ENCODE measurements around the gene RLF. TPM values are rescaled to one million over a fixed set of nuclear protein-coding genes. Genes with fewer than 3 reads are reported as not detected.

Gene RLF
- total RNA-seq, 3 donors from 2014 or later (not counting 1 experiment from before 2014, with no cell fraction given) = 25.6 to 29.7 (median 26.7) TPM

DNA sequence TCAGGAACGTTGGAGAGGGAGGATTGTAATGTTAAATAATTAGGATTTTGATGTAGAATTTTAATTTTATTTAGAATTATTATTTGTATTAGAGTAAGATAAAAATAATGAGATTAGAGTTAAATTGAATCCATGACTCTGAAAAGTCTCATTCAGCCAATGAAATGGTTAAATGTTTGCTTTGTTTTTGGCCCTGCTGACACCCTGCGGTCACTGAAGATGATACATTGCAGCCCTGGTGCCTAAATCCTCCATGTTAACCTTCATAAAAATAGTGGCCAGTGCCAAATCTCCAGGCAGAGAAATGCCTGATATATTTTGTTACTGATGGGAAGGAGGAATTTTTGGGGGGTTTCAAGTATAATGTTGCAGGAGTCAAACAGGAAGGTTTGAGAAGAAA lies 27.3 kb upstream of the RLF start:
- Mint-ChIP-seq H3K4me1 (no peaks in the 10 kb centered on the region), H3K36me3 (no peaks in the 10 kb centered on the region), H3K9me3 (no peaks in the 10 kb centered on the region), H3K27ac (no peak overlapping the region), H3K4me3 (no peak overlapping the region), H3K27me3 (ENCODE audit: low read depth in 2 of 2) (peaks cover 6 to 15% of the 10 kb centered on the region in 2 donors)
- 86% methylated on average over 2 of the region's 2 CpGs for WGBS (ENCODE audit: insufficient coverage)
- intact Hi-C loops (cut with micrococcal nuclease) = no loop called here
- H3K4me3 ChIP-seq (ENCODE audit: low read length) = no peak overlapping the region
- H3K9me3 ChIP-seq (ENCODE audit: control insufficient read depth, insufficient read depth, low read length) = no peaks in the 10 kb centered on the region
- DNase-seq (no peak), ATAC-seq (no peak)
- TF ChIP-seq, protein P1, sequence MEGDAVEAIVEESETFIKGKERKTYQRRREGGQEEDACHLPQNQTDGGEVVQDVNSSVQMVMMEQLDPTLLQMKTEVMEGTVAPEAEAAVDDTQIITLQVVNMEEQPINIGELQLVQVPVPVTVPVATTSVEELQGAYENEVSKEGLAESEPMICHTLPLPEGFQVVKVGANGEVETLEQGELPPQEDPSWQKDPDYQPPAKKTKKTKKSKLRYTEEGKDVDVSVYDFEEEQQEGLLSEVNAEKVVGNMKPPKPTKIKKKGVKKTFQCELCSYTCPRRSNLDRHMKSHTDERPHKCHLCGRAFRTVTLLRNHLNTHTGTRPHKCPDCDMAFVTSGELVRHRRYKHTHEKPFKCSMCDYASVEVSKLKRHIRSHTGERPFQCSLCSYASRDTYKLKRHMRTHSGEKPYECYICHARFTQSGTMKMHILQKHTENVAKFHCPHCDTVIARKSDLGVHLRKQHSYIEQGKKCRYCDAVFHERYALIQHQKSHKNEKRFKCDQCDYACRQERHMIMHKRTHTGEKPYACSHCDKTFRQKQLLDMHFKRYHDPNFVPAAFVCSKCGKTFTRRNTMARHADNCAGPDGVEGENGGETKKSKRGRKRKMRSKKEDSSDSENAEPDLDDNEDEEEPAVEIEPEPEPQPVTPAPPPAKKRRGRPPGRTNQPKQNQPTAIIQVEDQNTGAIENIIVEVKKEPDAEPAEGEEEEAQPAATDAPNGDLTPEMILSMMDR (IDR thresholded peaks at IDR 0.05) = no peak
- no peaks in the 10 kb centered on the region for H3K4me1 ChIP-seq (ENCODE audit: control insufficient read depth, insufficient read depth, low read length)
- no peaks in the 10 kb centered on the region for H3K27me3 ChIP-seq (ENCODE audit: control insufficient read depth, insufficient read depth, low read length)
- no peaks in the 10 kb centered on the region for H3K36me3 ChIP-seq (ENCODE audit: control insufficient read depth, insufficient read depth, low read length)
- H3K27ac ChIP-seq (ENCODE audit: low read length) = no peak overlapping the region

DNA sequence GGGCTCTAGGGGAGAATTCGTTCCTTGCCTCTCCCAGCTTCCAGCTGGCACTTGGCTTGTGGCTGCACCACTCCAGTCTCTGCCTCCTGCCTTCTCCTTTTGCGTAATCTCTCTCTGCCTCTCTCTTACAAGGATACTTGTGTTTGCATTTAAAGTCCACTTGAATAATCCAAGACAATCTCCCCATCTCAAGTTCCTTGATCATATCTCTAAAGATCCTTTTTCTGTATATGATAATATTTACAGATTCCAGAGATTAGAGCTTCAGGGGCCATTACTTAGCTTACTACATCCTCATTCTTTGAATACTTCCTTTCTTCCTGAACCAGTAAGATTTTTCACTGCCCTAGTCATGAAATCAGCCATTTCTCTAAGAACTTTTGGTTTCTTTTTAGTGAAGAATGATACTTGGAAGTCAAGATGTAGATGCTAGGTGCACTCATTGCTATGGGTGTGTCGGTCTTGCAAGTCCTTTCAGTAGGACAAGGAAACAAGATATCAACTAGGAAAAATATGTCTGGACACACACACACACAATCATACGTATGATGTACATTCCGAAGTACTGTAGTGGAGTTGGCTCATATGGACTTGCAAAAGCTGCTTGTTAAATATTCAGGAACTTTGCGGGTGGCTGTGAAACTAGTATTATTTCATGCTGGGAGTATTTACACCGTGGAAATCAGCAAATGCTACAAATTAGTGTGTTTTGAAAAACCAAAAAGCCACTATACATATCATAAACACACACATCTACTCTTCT lies 20.8 kb upstream of the RLF start:
- no peak overlapping the region for H3K27ac Mint-ChIP-seq
- peaks cover 23 to 27% of the 10 kb centered on the region in 2 donors for H3K27me3 Mint-ChIP-seq (ENCODE audit: low read depth in 2 of 2)
- H3K36me3 Mint-ChIP-seq = no peaks in the 10 kb centered on the region
- 91% methylated on average over 3 of the region's 7 CpGs for WGBS (ENCODE audit: insufficient coverage)
- H3K4me1 ChIP-seq (ENCODE audit: control insufficient read depth, insufficient read depth, low read length) = no peaks in the 10 kb centered on the region
- H3K4me3 Mint-ChIP-seq = no peak overlapping the region
- TF ChIP-seq, protein P1 (IDR thresholded peaks at IDR 0.05) = no peak
- H3K27me3 ChIP-seq (ENCODE audit: control insufficient read depth, insufficient read depth, low read length) = peaks cover 2% of the 10 kb centered on the region
- peaks cover 4 to 6% of the 10 kb centered on the region in 2 donors for H3K4me1 Mint-ChIP-seq
- no peak overlapping the region for H3K4me3 ChIP-seq (ENCODE audit: low read length)
- DNase-seq (no peak), ATAC-seq (no peak)
- intact Hi-C loops (cut with micrococcal nuclease) = loop anchor here (10.0 kb wide), 1 partner anchor 524 kb away; the partner anchor contains the start of gene RIMS3
- no peaks in the 10 kb centered on the region for H3K9me3 Mint-ChIP-seq
- H3K36me3 ChIP-seq (ENCODE audit: control insufficient read depth, insufficient read depth, low read length) = no peaks in the 10 kb centered on the region
- H3K27ac ChIP-seq (ENCODE audit: low read length) = no peak overlapping the region
- H3K9me3 ChIP-seq (ENCODE audit: control insufficient read depth, insufficient read depth, low read length) = no peaks in the 10 kb centered on the region

DNA sequence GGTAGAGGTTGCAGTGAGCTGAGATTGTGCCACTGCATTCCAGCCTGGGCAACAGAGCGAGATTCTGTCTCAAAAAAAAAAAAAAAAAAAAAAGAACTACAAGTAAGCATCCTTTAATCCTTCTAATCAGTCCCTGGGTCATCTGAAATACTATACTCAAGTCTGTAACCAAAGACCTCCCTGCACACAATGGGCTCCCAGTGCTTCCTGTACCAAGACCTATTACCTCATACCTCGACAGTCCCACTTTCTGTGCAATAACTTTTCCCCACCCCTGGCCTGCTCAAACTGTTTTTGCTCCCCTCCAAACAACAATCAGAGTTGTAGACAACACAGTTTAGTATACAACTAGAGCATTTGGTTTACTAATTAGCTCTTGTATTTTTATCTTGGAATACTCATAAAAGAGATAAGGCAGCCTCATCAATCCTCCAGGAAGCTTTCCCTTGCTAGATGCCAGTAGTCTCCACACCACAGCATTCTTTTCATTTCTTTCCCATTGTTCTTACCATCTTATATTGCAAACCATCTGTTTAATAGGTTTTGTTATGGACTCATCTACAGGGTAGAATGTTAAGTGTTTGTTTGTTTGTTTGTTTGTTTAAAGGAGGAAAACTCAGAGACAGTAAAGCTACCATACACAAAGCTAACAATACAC lies 19.2 kb upstream of the RLF start:
- peaks cover 4 to 6% of the 10 kb centered on the region in 2 donors for H3K4me1 Mint-ChIP-seq

More for the DNA sequence above, 19.2 kb upstream of the RLF start:
- DNase-seq (no peak), ATAC-seq (no peak)
- Mint-ChIP-seq H3K4me3 (no peak overlapping the region), H3K9me3 (no peaks in the 10 kb centered on the region), H3K27ac (no peak overlapping the region), H3K36me3 (no peaks in the 10 kb centered on the region), H3K27me3 (ENCODE audit: low read depth in 2 of 2) (peaks cover 27 to 32% of the 10 kb centered on the region in 2 donors)
- no peaks in the 10 kb centered on the region for H3K4me1 ChIP-seq (ENCODE audit: control insufficient read depth, insufficient read depth, low read length)
- TF ChIP-seq, protein P1 (IDR thresholded peaks at IDR 0.05) = no peak
- no peaks in the 10 kb centered on the region for H3K36me3 ChIP-seq (ENCODE audit: control insufficient read depth, insufficient read depth, low read length)
- H3K27me3 ChIP-seq (ENCODE audit: control insufficient read depth, insufficient read depth, low read length) = peaks cover 2% of the 10 kb centered on the region
- no peaks in the 10 kb centered on the region for H3K9me3 ChIP-seq (ENCODE audit: control insufficient read depth, insufficient read depth, low read length)
- H3K4me3 ChIP-seq (ENCODE audit: low read length) = no peak overlapping the region
- WGBS (ENCODE audit: insufficient coverage) = 81% methylated on average over 2 of the region's 2 CpGs
- H3K27ac ChIP-seq (ENCODE audit: low read length) = no peak overlapping the region
- intact Hi-C loops (cut with micrococcal nuclease) = loop anchor here (10.0 kb wide), 1 partner anchor 523 kb away; the partner anchor contains the start of gene RIMS3

Measured in natural killer cell (primary cell).